WI38 (cell line): Measurements from ENCODE around the gene JDP2.

ENCODE experiments used
- H3K4me3 ChIP-seq: 2 replicates; pipeline ENCODE4 v1.5.1; 2011; ENCODE audit warnings: low read depth, mild to moderate bottlenecking, control low read depth, low read length
- CTCF ChIP-seq: IDR thresholded peaks from 2 replicates; pipeline ENCODE4 v1.5.1; 2012; ENCODE audit warnings: low read depth, mild to moderate bottlenecking, control low read depth, low read length

The JDP2 gene

GRCh38 chr14:75389679-75390078, 38.1 kb upstream of the JDP2 start:
- TF ChIP-seq CTCF, result no peak
- H3K4me3 ChIP-seq, result no peak overlapping the region

GRCh38 chr14:75390183-75390582, 37.6 kb upstream of the JDP2 start:
- no peak overlapping the region for H3K4me3 ChIP-seq
- TF ChIP-seq CTCF, result no peak

GRCh38 chr14:75391953-75392352, 35.9 kb upstream of the JDP2 start:
- H3K4me3 ChIP-seq, result no peak overlapping the region
- TF ChIP-seq CTCF, result no peak

- no peak overlapping the region for H3K4me3 ChIP-seq
- no peak for TF ChIP-seq CTCF
Observed at GRCh38 chr14:75392686-75393641, 34.9 kb upstream of the JDP2 start.

GRCh38 chr14:75393794-75394193, 34.0 kb upstream of the JDP2 start:
- no peak overlapping the region for H3K4me3 ChIP-seq
- no peak for TF ChIP-seq CTCF

GRCh38 chr14:75395862-75396261, 32.0 kb upstream of the JDP2 start:
- TF ChIP-seq CTCF, result no peak
- H3K4me3 ChIP-seq, result no peak overlapping the region

- H3K4me3 ChIP-seq, result no peak overlapping the region
- no peak for TF ChIP-seq CTCF
Observed at GRCh38 chr14:75399321-75399720, 28.5 kb upstream of the JDP2 start.
